K562 (cell line): Measurements from ENCODE around the gene PLEKHB1.

Source experiments
- BHLHE40 ChIP-seq: IDR thresholded peaks from 2 replicates; pipeline ENCODE4 v1.6.1; 2011; ENCODE audit warnings: low read length, improper control_type of control experiment
- BRCA1 ChIP-seq, 2 experiments: fragments of 450-650 bp in 1 of 2; sonication (generic) in 1 of 2; formaldehyde crosslinking in 1 of 2; IDR thresholded peaks; 2 replicates each; pipeline versions ENCODE4 v1.5.0 to v1.6.1; 2017 to 2020; ENCODE audit warnings: mild to moderate bottlenecking in 1 of 2, missing genetic modification reagents in 1 of 2
- EP300 ChIP-seq: IDR thresholded peaks from 2 replicates; pipeline ENCODE4 v1.6.1; 2012; ENCODE audit warnings: low read length, improper control_type of control experiment
- JUND ChIP-seq, 2 experiments: IDR thresholded peaks; 2 replicates in 1 of 2; 3 replicates in 1 of 2; pipeline ENCODE4 v1.6.1; 2011; ENCODE audit warnings: borderline replicate concordance in 2 of 2, low read depth in 2 of 2, low read length in 2 of 2, improper control_type of control experiment in 1 of 2, missing biosample characterization in 1 of 2, missing genetic modification characterization in 1 of 2, missing genetic modification reagents in 1 of 2
- KDM4B ChIP-seq, 2 experiments: fragments of 450-650 bp in 1 of 2; sonication (generic) in 1 of 2; IDR thresholded peaks; 2 replicates each; pipeline ENCODE4 v1.6.1; 2016 to 2017; ENCODE audit warnings: borderline replicate concordance in 2 of 2, antibody characterized with exemption in 1 of 2, low read depth in 1 of 2, mild to moderate bottlenecking in 1 of 2
- NR2C2 ChIP-seq, 2 experiments: fragments of 200-800 bp in 1 of 2; sonication (Bioruptor generic) in 1 of 2; sonication (generic) in 1 of 2; formaldehyde crosslinking in 1 of 2; IDR thresholded peaks; 2 replicates each; pipeline versions ENCODE4 v1.6.1 to v1.8.0; 2016 to 2022; ENCODE audit warnings: mild to moderate bottlenecking in 1 of 2, missing compliant biosample characterization in 1 of 2, missing genetic modification characterization in 1 of 2, missing genetic modification reagents in 1 of 2
- POU5F1 ChIP-seq: fragments of 150-350 bp; IDR thresholded peaks from 2 replicates; pipeline ENCODE4 v1.6.1; 2014; ENCODE audit warnings: borderline replicate concordance, low read length, low read depth, mild to moderate bottlenecking; ENCODE audit not compliant: partially characterized antibody
- RAD21 ChIP-seq, 2 experiments: fragments of 250-450 bp in 1 of 2; fragments of 450-650 bp in 1 of 2; sonication (Bioruptor Pico) in 1 of 2; formaldehyde crosslinking in 1 of 2; IDR thresholded peaks in 1 of 2; conservative IDR thresholded peaks in 1 of 2; 2 replicates each; pipeline versions ENCODE4 v1.4.0 to v1.8.0; 2020 to 2022; ENCODE audit warnings: mild to moderate bottlenecking in 2 of 2, moderate library complexity in 1 of 2
- RCOR1 ChIP-seq, 2 experiments: IDR thresholded peaks; 2 replicates each; pipeline ENCODE4 v1.6.1; 2012; ENCODE audit warnings: low read depth in 2 of 2, low read length in 2 of 2, borderline replicate concordance in 1 of 2, improper control_type of control experiment in 1 of 2
- SMARCA5 ChIP-seq: fragments of 450-650 bp; IDR thresholded peaks from 2 replicates; pipeline ENCODE4 v1.6.1; 2016
- ZBTB7A ChIP-seq: IDR thresholded peaks from 2 replicates; pipeline ENCODE4 v1.6.1; 2011; ENCODE audit warnings: low read depth, mild to moderate bottlenecking, low read length, moderate library complexity, borderline replicate concordance; ENCODE audit not compliant: control insufficient read depth
- TF ChIP-seq, protein P1 (sequence below), 3 experiments: IDR thresholded peaks in 2 of 3; conservative IDR thresholded peaks in 1 of 3; 2 replicates each; pipeline ENCODE4 v1.5.1; 2011 to 2012; ENCODE audit warnings: low read length in 3 of 3, mild to moderate bottlenecking in 3 of 3, control low read depth in 2 of 3, improper control_type of control experiment in 1 of 3, inconsistent platforms in 1 of 3, low read depth in 1 of 3, mixed read lengths in 1 of 3, moderate library complexity in 1 of 3; ENCODE audit not compliant: insufficient read depth in 2 of 3
- TF ChIP-seq, protein P2 (sequence below): fragments of 250-450 bp; sonication (Bioruptor Pico); IDR thresholded peaks from 2 replicates; pipeline ENCODE4 v1.4.0; 2020; ENCODE audit warnings: mild to moderate bottlenecking, moderate library complexity

DNA sequence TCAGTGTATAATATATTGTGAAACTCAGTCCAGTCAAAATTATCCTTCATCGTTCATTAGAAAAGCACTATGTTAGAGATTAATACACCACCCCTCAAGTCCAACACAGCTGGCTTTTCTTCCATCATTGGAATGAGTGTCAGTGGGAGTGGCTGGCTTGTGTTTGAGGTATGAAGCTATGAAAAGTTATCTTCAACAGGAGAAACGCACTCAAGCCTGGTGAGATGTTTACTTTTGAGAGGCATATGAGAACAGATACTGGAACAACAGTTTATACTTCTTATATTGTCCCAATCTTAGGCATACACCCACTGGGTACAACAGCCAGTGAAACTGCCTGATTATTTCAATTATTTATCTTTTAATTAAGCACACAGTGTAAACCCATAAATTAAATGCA is 34.3 kb downstream of the PLEKHB1 start:
- no peak for TF ChIP-seq ZBTB7A
- no peak for TF ChIP-seq BHLHE40
- TF ChIP-seq NR2C2 (CRISPR knock-in tag; IDR thresholded peaks at IDR 0.05): no peak
- no peak for TF ChIP-seq NR2C2 (tag; IDR thresholded peaks at IDR 0.05)
- no peak for TF ChIP-seq RAD21 (CRISPR knock-in tag; conservative IDR thresholded peaks at IDR 0.05 in 1 of 2, IDR thresholded peaks at IDR 0.05 in 1 of 2)
- TF ChIP-seq EP300: no peak
- TF ChIP-seq, protein P1, sequence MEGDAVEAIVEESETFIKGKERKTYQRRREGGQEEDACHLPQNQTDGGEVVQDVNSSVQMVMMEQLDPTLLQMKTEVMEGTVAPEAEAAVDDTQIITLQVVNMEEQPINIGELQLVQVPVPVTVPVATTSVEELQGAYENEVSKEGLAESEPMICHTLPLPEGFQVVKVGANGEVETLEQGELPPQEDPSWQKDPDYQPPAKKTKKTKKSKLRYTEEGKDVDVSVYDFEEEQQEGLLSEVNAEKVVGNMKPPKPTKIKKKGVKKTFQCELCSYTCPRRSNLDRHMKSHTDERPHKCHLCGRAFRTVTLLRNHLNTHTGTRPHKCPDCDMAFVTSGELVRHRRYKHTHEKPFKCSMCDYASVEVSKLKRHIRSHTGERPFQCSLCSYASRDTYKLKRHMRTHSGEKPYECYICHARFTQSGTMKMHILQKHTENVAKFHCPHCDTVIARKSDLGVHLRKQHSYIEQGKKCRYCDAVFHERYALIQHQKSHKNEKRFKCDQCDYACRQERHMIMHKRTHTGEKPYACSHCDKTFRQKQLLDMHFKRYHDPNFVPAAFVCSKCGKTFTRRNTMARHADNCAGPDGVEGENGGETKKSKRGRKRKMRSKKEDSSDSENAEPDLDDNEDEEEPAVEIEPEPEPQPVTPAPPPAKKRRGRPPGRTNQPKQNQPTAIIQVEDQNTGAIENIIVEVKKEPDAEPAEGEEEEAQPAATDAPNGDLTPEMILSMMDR (IDR thresholded peaks at IDR 0.05 in 2 of 3, conservative IDR thresholded peaks at IDR 0.05 in 1 of 3; ENCODE audit: insufficient read depth in 2 of 3, low read depth in 1 of 3, low read length in 3 of 3): no peak
- no peak for TF ChIP-seq SMARCA5
- no peak for TF ChIP-seq BRCA1 (IDR thresholded peaks at IDR 0.05)
- TF ChIP-seq BRCA1 (CRISPR knock-in tag; IDR thresholded peaks at IDR 0.05): no peak
- no peak for TF ChIP-seq RCOR1 (IDR thresholded peaks at IDR 0.05; ENCODE audit: borderline replicate concordance in 1 of 2, low read depth in 2 of 2, low read length in 2 of 2)
- no peak for TF ChIP-seq POU5F1
- TF ChIP-seq JUND (IDR thresholded peaks at IDR 0.05; ENCODE audit: borderline replicate concordance, low read depth, low read length): no peak
- no peak for TF ChIP-seq JUND (tag; IDR thresholded peaks at IDR 0.05; ENCODE audit: borderline replicate concordance, low read depth, low read length)
- TF ChIP-seq, protein P2, sequence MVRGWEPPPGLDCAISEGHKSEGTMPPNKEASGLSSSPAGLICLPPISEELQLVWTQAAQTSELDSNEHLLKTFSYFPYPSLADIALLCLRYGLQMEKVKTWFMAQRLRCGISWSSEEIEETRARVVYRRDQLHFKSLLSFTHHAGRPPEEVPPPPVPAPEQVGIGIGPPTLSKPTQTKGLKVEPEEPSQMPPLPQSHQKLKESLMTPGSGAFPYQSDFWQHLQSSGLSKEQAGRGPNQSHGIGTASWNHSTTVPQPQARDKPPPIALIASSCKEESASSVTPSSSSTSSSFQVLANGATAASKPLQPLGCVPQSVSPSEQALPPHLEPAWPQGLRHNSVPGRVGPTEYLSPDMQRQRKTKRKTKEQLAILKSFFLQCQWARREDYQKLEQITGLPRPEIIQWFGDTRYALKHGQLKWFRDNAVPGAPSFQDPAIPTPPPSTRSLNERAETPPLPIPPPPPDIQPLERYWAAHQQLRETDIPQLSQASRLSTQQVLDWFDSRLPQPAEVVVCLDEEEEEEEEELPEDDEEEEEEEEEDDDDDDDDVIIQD (CRISPR knock-in tag): no peak
- TF ChIP-seq KDM4B (IDR thresholded peaks at IDR 0.05; ENCODE audit: borderline replicate concordance in 2 of 2, low read depth in 1 of 2): no peak
